ENCODE results near the gene STEAP2.

The STEAP2 gene

GRCh38 chr7:90267263-90267858 is 55.8 kb downstream of the STEAP2 start:
- H3K4me3 ChIP-seq (ENCODE audit: insufficient read length, low read depth): no peak overlapping the region
- DNase-seq (ENCODE audit: low read depth, low spot score): no peak
- no peaks in the 10 kb centered on the region for H3K27me3 ChIP-seq (ENCODE audit: insufficient read depth, insufficient read length)
- no peaks in the 10 kb centered on the region for H3K9me3 ChIP-seq (ENCODE audit: insufficient read depth, low read length)
- no peak overlapping the region for H3K9ac ChIP-seq (ENCODE audit: insufficient read length, low read depth)
- H3K36me3 ChIP-seq (ENCODE audit: insufficient read depth, insufficient read length, low read length): no peaks in the 10 kb centered on the region
- TF ChIP-seq ZNF274 (IDR thresholded peaks at IDR 0.05; ENCODE audit: low read depth, low read length) (no peak), SUZ12 (IDR thresholded peaks at IDR 0.05; ENCODE audit: extremely low read depth, insufficient read depth, insufficient read length) (no peak), YY1 (IDR thresholded peaks at IDR 0.05; ENCODE audit: insufficient read depth, insufficient read length) (no peak)
- no peaks in the 10 kb centered on the region for H3K4me1 ChIP-seq (ENCODE audit: insufficient read depth, insufficient read length)

- H3K36me3 ChIP-seq (ENCODE audit: insufficient read depth, insufficient read length, low read length): no peaks in the 10 kb centered on the region
- no peak overlapping the region for H3K9ac ChIP-seq (ENCODE audit: insufficient read length, low read depth)
- no peak overlapping the region for H3K4me3 ChIP-seq (ENCODE audit: insufficient read length, low read depth)
- no peak for DNase-seq (ENCODE audit: low read depth, low spot score)
- TF ChIP-seq SUZ12 (IDR thresholded peaks at IDR 0.05; ENCODE audit: extremely low read depth, insufficient read depth, insufficient read length) (no peak), YY1 (IDR thresholded peaks at IDR 0.05; ENCODE audit: insufficient read depth, insufficient read length) (no peak), ZNF274 (IDR thresholded peaks at IDR 0.05; ENCODE audit: low read depth, low read length) (no peak)
- no peaks in the 10 kb centered on the region for H3K4me1 ChIP-seq (ENCODE audit: insufficient read depth, insufficient read length)
- H3K27me3 ChIP-seq (ENCODE audit: insufficient read depth, insufficient read length): no peaks in the 10 kb centered on the region
- H3K9me3 ChIP-seq (ENCODE audit: insufficient read depth, low read length): no peaks in the 10 kb centered on the region
These were observed 57.6 kb downstream of the STEAP2 start for GRCh38 chr7:90269163-90269562.

GRCh38 chr7:90270431-90271178 is 59.1 kb downstream of the STEAP2 start:
- TF ChIP-seq YY1 (IDR thresholded peaks at IDR 0.05; ENCODE audit: insufficient read depth, insufficient read length) (no peak), ZNF274 (IDR thresholded peaks at IDR 0.05; ENCODE audit: low read depth, low read length) (no peak), SUZ12 (IDR thresholded peaks at IDR 0.05; ENCODE audit: extremely low read depth, insufficient read depth, insufficient read length) (no peak)
- Histone ChIP-seq H3K36me3 (ENCODE audit: insufficient read depth, insufficient read length, low read length) (no peaks in the 10 kb centered on the region), H3K4me1 (ENCODE audit: insufficient read depth, insufficient read length) (no peaks in the 10 kb centered on the region), H3K9me3 (ENCODE audit: insufficient read depth, low read length) (no peaks in the 10 kb centered on the region), H3K9ac (ENCODE audit: insufficient read length, low read depth) (no peak overlapping the region), H3K27me3 (ENCODE audit: insufficient read depth, insufficient read length) (no peaks in the 10 kb centered on the region), H3K4me3 (ENCODE audit: insufficient read length, low read depth) (no peak overlapping the region)
- DNase-seq (ENCODE audit: low read depth, low spot score): no peak

GRCh38 chr7:90271753-90272152 is 60.2 kb downstream of the STEAP2 start:
- H3K4me3 ChIP-seq (ENCODE audit: insufficient read length, low read depth): no peak overlapping the region
- no peak for TF ChIP-seq YY1 (IDR thresholded peaks at IDR 0.05; ENCODE audit: insufficient read depth, insufficient read length)
- TF ChIP-seq SUZ12 (IDR thresholded peaks at IDR 0.05; ENCODE audit: extremely low read depth, insufficient read depth, insufficient read length): no peak
- no peak for TF ChIP-seq ZNF274 (IDR thresholded peaks at IDR 0.05; ENCODE audit: low read depth, low read length)
- no peaks in the 10 kb centered on the region for H3K9me3 ChIP-seq (ENCODE audit: insufficient read depth, low read length)
- no peak overlapping the region for H3K9ac ChIP-seq (ENCODE audit: insufficient read length, low read depth)
- no peak for DNase-seq (ENCODE audit: low read depth, low spot score)
- H3K36me3 ChIP-seq (ENCODE audit: insufficient read depth, insufficient read length, low read length): no peaks in the 10 kb centered on the region
- H3K27me3 ChIP-seq (ENCODE audit: insufficient read depth, insufficient read length): no peaks in the 10 kb centered on the region
- no peaks in the 10 kb centered on the region for H3K4me1 ChIP-seq (ENCODE audit: insufficient read depth, insufficient read length)

- Histone ChIP-seq H3K36me3 (ENCODE audit: insufficient read depth, insufficient read length, low read length) (no peaks in the 10 kb centered on the region), H3K9ac (ENCODE audit: insufficient read length, low read depth) (no peak overlapping the region), H3K9me3 (ENCODE audit: insufficient read depth, low read length) (no peaks in the 10 kb centered on the region), H3K4me1 (ENCODE audit: insufficient read depth, insufficient read length) (no peaks in the 10 kb centered on the region), H3K4me3 (ENCODE audit: insufficient read length, low read depth) (no peak overlapping the region), H3K27me3 (ENCODE audit: insufficient read depth, insufficient read length) (no peaks in the 10 kb centered on the region)
- DNase-seq (ENCODE audit: low read depth, low spot score): no peak
- TF ChIP-seq SUZ12 (IDR thresholded peaks at IDR 0.05; ENCODE audit: extremely low read depth, insufficient read depth, insufficient read length) (no peak), ZNF274 (IDR thresholded peaks at IDR 0.05; ENCODE audit: low read depth, low read length) (no peak), YY1 (IDR thresholded peaks at IDR 0.05; ENCODE audit: insufficient read depth, insufficient read length) (no peak)
These were observed 60.7 kb downstream of the STEAP2 start for GRCh38 chr7:90272242-90272641.

GRCh38 chr7:90274161-90274560 is 62.6 kb downstream of the STEAP2 start:
- Histone ChIP-seq H3K36me3 (ENCODE audit: insufficient read depth, insufficient read length, low read length) (no peaks in the 10 kb centered on the region), H3K4me1 (ENCODE audit: insufficient read depth, insufficient read length) (no peaks in the 10 kb centered on the region), H3K9ac (ENCODE audit: insufficient read length, low read depth) (no peak overlapping the region), H3K27me3 (ENCODE audit: insufficient read depth, insufficient read length) (no peaks in the 10 kb centered on the region), H3K9me3 (ENCODE audit: insufficient read depth, low read length) (no peaks in the 10 kb centered on the region), H3K4me3 (ENCODE audit: insufficient read length, low read depth) (no peak overlapping the region)
- TF ChIP-seq ZNF274 (IDR thresholded peaks at IDR 0.05; ENCODE audit: low read depth, low read length) (no peak), SUZ12 (IDR thresholded peaks at IDR 0.05; ENCODE audit: extremely low read depth, insufficient read depth, insufficient read length) (no peak), YY1 (IDR thresholded peaks at IDR 0.05; ENCODE audit: insufficient read depth, insufficient read length) (no peak)
- no peak for DNase-seq (ENCODE audit: low read depth, low spot score)

- H3K9ac ChIP-seq (ENCODE audit: insufficient read length, low read depth): no peak overlapping the region
- H3K4me3 ChIP-seq (ENCODE audit: insufficient read length, low read depth): no peak overlapping the region
- no peaks in the 10 kb centered on the region for H3K9me3 ChIP-seq (ENCODE audit: insufficient read depth, low read length)
- DNase-seq (ENCODE audit: low read depth, low spot score): no peak
- no peaks in the 10 kb centered on the region for H3K36me3 ChIP-seq (ENCODE audit: insufficient read depth, insufficient read length, low read length)
- TF ChIP-seq SUZ12 (IDR thresholded peaks at IDR 0.05; ENCODE audit: extremely low read depth, insufficient read depth, insufficient read length): no peak
- no peak for TF ChIP-seq YY1 (IDR thresholded peaks at IDR 0.05; ENCODE audit: insufficient read depth, insufficient read length)
- no peak for TF ChIP-seq ZNF274 (IDR thresholded peaks at IDR 0.05; ENCODE audit: low read depth, low read length)
- H3K4me1 ChIP-seq (ENCODE audit: insufficient read depth, insufficient read length): no peaks in the 10 kb centered on the region
- H3K27me3 ChIP-seq (ENCODE audit: insufficient read depth, insufficient read length): no peaks in the 10 kb centered on the region
These were observed 64.6 kb downstream of the STEAP2 start for GRCh38 chr7:90276033-90276728.
